B cell (primary cell): ENCODE data around the gene CAPG. TPM values are rescaled to one million over a fixed set of nuclear protein-coding genes. Genes with fewer than 3 reads are reported as not detected.

Source experiments
- ATAC-seq: fragments of 200-7000 bp; cut with Tn5 transposase; one replicate; pipeline ENCODE4 v1.10.0; 2021; ENCODE audit warnings: low read depth, mild to moderate bottlenecking, moderate number of reproducible peaks, moderate library complexity
- CTCF ChIA-PET: fragments of 350-600 bp; sonication (Branson Sonifier 250); formaldehyde crosslinking; loops from one replicate; lab custom pipeline; 2021; ENCODE audit warnings: antibody characterized with exemption, inconsistent platforms; lab: Charles Lee
- POLR2A ChIA-PET: fragments of 350-600 bp; sonication (Branson Sonifier 250); formaldehyde crosslinking; loops from one replicate; lab custom pipeline; 2021; ENCODE audit warnings: antibody characterized with exemption; lab: Charles Lee
- DNase-seq: peaks from one replicate; pipeline ENCODE4 v3.0.0; 2013
- H2AFZ ChIP-seq: 2 replicates; pipeline ENCODE4 v1.6.1; 2012; ENCODE audit warnings: mild to moderate bottlenecking, low read depth, low read length; ENCODE audit not compliant: insufficient read depth, poor library complexity, severe bottlenecking
- H3K27ac ChIP-seq, 2 donors: 1 replicate in 1 of 2; 2 replicates in 1 of 2; pipeline ENCODE4 v1.5.1; 2012 to 2013; ENCODE audit warnings: low read length in 2 of 2, mild to moderate bottlenecking in 2 of 2, moderate library complexity in 1 of 2
- H3K27me3 ChIP-seq, 4 experiments: fragments of 200-600 bp in 1 of 4; sonication (generic) in 1 of 4; replicated peaks in 1 of 4; 1 replicate in 2 of 4; 2 replicates in 2 of 4; pipeline versions ENCODE4 v1.6.1 to v1.7.0; 2013 to 2016; ENCODE audit warnings: low read length in 3 of 4, mild to moderate bottlenecking in 2 of 4, mixed read lengths in 1 of 4, moderate library complexity in 1 of 4; ENCODE audit not compliant: insufficient read depth in 4 of 4, control insufficient read depth in 3 of 4; ENCODE audit errors: control extremely low read depth in 1 of 4
- H3K36me3 ChIP-seq, 2 experiments: replicated peaks in 1 of 2; 1 replicate in 1 of 2; 2 replicates in 1 of 2; pipeline versions ENCODE4 v1.6.1 to v1.7.1; 2013; ENCODE audit warnings: low read length in 1 of 2; ENCODE audit not compliant: insufficient read depth in 2 of 2, control insufficient read depth in 1 of 2; ENCODE audit errors: control extremely low read depth in 1 of 2, extremely low read depth in 1 of 2
- H3K4me1 ChIP-seq, 2 donors: fragments of 200-600 bp in 1 of 2; sonication (generic) in 1 of 2; 1 replicate in 1 of 2; 2 replicates in 1 of 2; pipeline versions ENCODE4 v1.5.1 to v1.6.1; 2013 to 2017; ENCODE audit warnings: low read length in 2 of 2; ENCODE audit not compliant: control insufficient read depth in 2 of 2, insufficient read depth in 2 of 2
- H3K4me2 ChIP-seq: replicated peaks from 2 replicates; pipeline ENCODE3; 2012; ENCODE audit warnings: mild to moderate bottlenecking, low read depth, low read length; ENCODE audit not compliant: poor library complexity, severe bottlenecking
- H3K4me3 ChIP-seq, 5 experiments: fragments of 200-600 bp in 1 of 5; sonication (generic) in 1 of 5; 1 replicate in 3 of 5; 2 replicates in 2 of 5; pipeline versions ENCODE4 v1.5.1 to v1.7.0; 2011 to 2016; ENCODE audit warnings: low read length in 4 of 5, mild to moderate bottlenecking in 4 of 5, low read depth in 2 of 5, control low read depth in 1 of 5, moderate library complexity in 1 of 5; ENCODE audit not compliant: insufficient read depth in 1 of 5; ENCODE audit errors: control extremely low read depth in 1 of 5, extremely low read depth in 1 of 5
- H3K79me2 ChIP-seq: fragments of 200-600 bp; sonication (generic); one replicate; pipeline ENCODE4 v1.6.0; 2016; ENCODE audit warnings: low read length; ENCODE audit not compliant: control insufficient read depth, insufficient read depth
- H3K9ac ChIP-seq: fragments of 200-600 bp; sonication (generic); 2 replicates; pipeline ENCODE4 v1.6.1; 2017; ENCODE audit warnings: mild to moderate bottlenecking, low read length, moderate library complexity
- H3K9me3 ChIP-seq, 3 donors: one replicate each; pipeline versions ENCODE4 v1.6.1 to v1.7.1; 2013; ENCODE audit warnings: low read length in 2 of 3; ENCODE audit not compliant: control insufficient read depth in 2 of 3, insufficient read depth in 1 of 3; ENCODE audit errors: control extremely low read depth in 1 of 3
- H4K20me1 ChIP-seq: 2 replicates; pipeline ENCODE4 v1.6.0; 2012; ENCODE audit warnings: mild to moderate bottlenecking, low read length; ENCODE audit not compliant: insufficient read depth, control insufficient read depth, poor library complexity, severe bottlenecking
- H3K27ac Mint-ChIP-seq: one replicate; pipeline ENCODE4 v1.8.0; 2021; ENCODE audit warnings: mixed read lengths
- H3K27me3 Mint-ChIP-seq: one replicate; pipeline ENCODE4 v1.8.0; 2021; ENCODE audit warnings: mixed read lengths
- H3K4me1 Mint-ChIP-seq: one replicate; pipeline ENCODE4 v1.8.0; 2021; ENCODE audit warnings: mixed read lengths
- H3K4me3 Mint-ChIP-seq: one replicate; pipeline ENCODE4 v1.8.0; 2021; ENCODE audit warnings: mixed read lengths
- H3K9me3 Mint-ChIP-seq: one replicate; pipeline ENCODE4 v1.8.0; 2022; ENCODE audit warnings: mixed read lengths; ENCODE audit not compliant: insufficient read depth
- CTCF ChIP-seq: fragments of 200-600 bp; IDR thresholded peaks from one replicate; pipeline ENCODE4 v1.8.0; 2022; ENCODE audit warnings: antibody characterized with exemption, mild to moderate bottlenecking
- EZH2 ChIP-seq: IDR thresholded peaks from 2 replicates; pipeline ENCODE4 v1.6.1; 2012; ENCODE audit warnings: borderline replicate concordance, low read depth, mild to moderate bottlenecking, moderate library complexity, low read length; ENCODE audit not compliant: insufficient read depth, poor library complexity, severe bottlenecking
- WGBS: methylation state at CpG from one replicate; pipeline ENCODE4 v1.1.5; 2013; ENCODE audit warnings: missing lambda C conversion rate; ENCODE audit not compliant: insufficient coverage; 5-methylcytosine and 5-hydroxymethylcytosine counted together
- intact Hi-C: fragments of 100-400 bp; cut with micrococcal nuclease; formaldehyde crosslinking; loops from one replicate; pipeline ENCODE4 v1.10.0; 2022
- polyA plus RNA-seq: library from polyadenylated mRNA; depleted of rRNA; stranded (reverse); fragments of >200 nt; gene quantifications from 2 replicates; pipeline ENCODE4 v1.2.3, GENCODE V29; 2012
- total RNA-seq, 2 donors: library from RNA; stranded (reverse); fragments of 120-200 nt in 1 of 2; gene quantifications; 1 replicate in 1 of 2; 2 replicates in 1 of 2; pipeline versions ENCODE4 v1.2.3 to v1.2.4, GENCODE V29; 2013 to 2022

The CAPG gene
- total and polyA plus RNA-seq, 2 donors (not counting 1 experiment from before 2014, with no cell fraction given): 158 to 210 TPM

- TF ChIP-seq EZH2 (no peak), CTCF (no peak)
- Histone ChIP-seq H3K27me3 (no peaks in the 10 kb centered on the region), H3K36me3 (peaks cover 4 to 34% of the 10 kb centered on the region in 2 experiments), H3K4me2 (no peak overlapping the region), H2AFZ (no peak overlapping the region), H3K27ac (no peak overlapping the region), H3K4me3 (no peak overlapping the region), H3K79me2 (no peaks in the 10 kb centered on the region), H3K4me1 (no peaks in the 10 kb centered on the region), H4K20me1 (no peaks in the 10 kb centered on the region), H3K9ac (no peak overlapping the region), H3K9me3 (peaks cover 0 to 8% (median 4%) of the 10 kb centered on the region in 3 donors)
- CTCF ChIA-PET: no interaction called here
- DNase-seq (no peak), ATAC-seq (no peak)
- H3K4me1 Mint-ChIP-seq: no peaks in the 10 kb centered on the region
- no peak overlapping the region for H3K27ac Mint-ChIP-seq
- H3K27me3 Mint-ChIP-seq: no peaks in the 10 kb centered on the region
- H3K9me3 Mint-ChIP-seq: no peaks in the 10 kb centered on the region
- POLR2A ChIA-PET: no interaction called here
- no peak overlapping the region for H3K4me3 Mint-ChIP-seq
- WGBS: no CpG with 5 or more reads among the region's 1 CpG
- intact Hi-C loops: no loop called here
Observed at GRCh38 chr2:85380048-85380447, 30.1 kb downstream of the CAPG start.

DNA sequence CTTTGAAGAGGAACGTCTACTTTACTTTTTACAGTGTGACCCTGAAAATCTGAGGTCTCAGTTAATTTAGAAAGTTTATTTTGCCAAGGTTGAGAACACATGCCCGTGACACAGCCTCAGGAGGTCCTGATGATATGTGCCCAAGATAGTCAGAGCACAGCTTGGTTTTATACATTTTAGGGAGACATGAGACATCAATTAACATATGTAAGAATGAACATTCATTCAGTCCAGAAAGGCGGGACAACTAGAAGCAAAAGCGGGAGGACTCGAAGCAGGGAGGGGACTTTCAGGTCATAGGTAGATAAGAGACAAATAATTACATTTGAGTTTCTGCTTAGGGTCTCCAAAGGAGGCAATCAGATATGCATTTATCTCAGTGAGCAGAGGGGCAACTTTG, 31.9 kb downstream of the CAPG start:
- Mint-ChIP-seq H3K4me1 (no peaks in the 10 kb centered on the region), H3K9me3 (no peaks in the 10 kb centered on the region), H3K27me3 (no peaks in the 10 kb centered on the region), H3K27ac (no peak overlapping the region), H3K4me3 (no peak overlapping the region)
- CTCF ChIA-PET: no interaction called here
- POLR2A ChIA-PET: no interaction called here
- DNase-seq: no peak
- WGBS: no CpG with 5 or more reads among the region's 5 CpGs
- no peaks in the 10 kb centered on the region for H3K27me3 ChIP-seq
- H3K4me2 ChIP-seq: no peak overlapping the region
- no peak for ATAC-seq
- H4K20me1 ChIP-seq: no peaks in the 10 kb centered on the region
- H3K9ac ChIP-seq: no peak overlapping the region
- TF ChIP-seq EZH2 (no peak), CTCF (no peak)
- H3K79me2 ChIP-seq: no peaks in the 10 kb centered on the region
- H3K36me3 ChIP-seq: peaks cover 4 to 34% of the 10 kb centered on the region in 2 experiments
- peaks cover 0 to 8% (median 4%) of the 10 kb centered on the region in 3 donors for H3K9me3 ChIP-seq
- intact Hi-C loops: no loop called here
- no peak overlapping the region for H3K27ac ChIP-seq
- H3K4me3 ChIP-seq: no peak overlapping the region
- no peaks in the 10 kb centered on the region for H3K4me1 ChIP-seq
- no peak overlapping the region for H2AFZ ChIP-seq
